Measurements from ENCODE around the gene LRRD1.

Gene LRRD1

GRCh38 chr7:92135052-92135889 lies 43.7 kb downstream of the LRRD1 start:
- peak overlapping the region; percentile 88 for H3K4me3 ChIP-seq (ENCODE audit: low read depth, low read length)
- TF ChIP-seq CTCF (IDR thresholded peaks at IDR 0.05; ENCODE audit: low read depth, low read length), result no peak

- H3K4me3 ChIP-seq (ENCODE audit: low read depth, low read length), result peak within 1 kb of the TSS; percentile 88
- TF ChIP-seq CTCF (IDR thresholded peaks at IDR 0.05; ENCODE audit: low read depth, low read length), result no peak
Measured at GRCh38 chr7:92134271-92135051, 44.5 kb downstream of the LRRD1 start, which contains the start of gene CYP51A1. CYP51A1 (minus strand) TSS chr7:92134477; CDS start chr7:92134364, 113 bp downstream.

- H3K4me3 ChIP-seq (ENCODE audit: low read depth, low read length), result peak overlapping the region; percentile 88
- peak; percentile 88 for TF ChIP-seq CTCF (IDR thresholded peaks at IDR 0.05; ENCODE audit: low read depth, low read length)
Measured at GRCh38 chr7:92133737-92134270, 45.1 kb downstream of the LRRD1 start.

GRCh38 chr7:92133133-92133736 lies 45.7 kb downstream of the LRRD1 start:
- no peak for TF ChIP-seq CTCF (IDR thresholded peaks at IDR 0.05; ENCODE audit: low read depth, low read length)
- H3K4me3 ChIP-seq (ENCODE audit: low read depth, low read length), result peak overlapping the region; percentile 88

GRCh38 chr7:92131764-92132330 lies 47.1 kb downstream of the LRRD1 start:
- TF ChIP-seq CTCF (IDR thresholded peaks at IDR 0.05; ENCODE audit: low read depth, low read length), result no peak
- no peak overlapping the region for H3K4me3 ChIP-seq (ENCODE audit: low read depth, low read length)

- H3K4me3 ChIP-seq (ENCODE audit: low read depth, low read length), result no peak overlapping the region
- no peak for TF ChIP-seq CTCF (IDR thresholded peaks at IDR 0.05; ENCODE audit: low read depth, low read length)
Measured at GRCh38 chr7:92131093-92131492, 47.8 kb downstream of the LRRD1 start.

Data from WI38 (cell line).